Calu3 (cell line): ENCODE measurements around the gene HABP4. TPM values are rescaled to one million over a fixed set of nuclear protein-coding genes. Genes with fewer than 3 reads are reported as not detected.

Experiments used
- BruUV-seq: library from RNA; stranded (reverse); fragments of 400-500 nt; replicated peaks from 2 replicates; lab custom pipeline; 2021; lab: Mats Ljungman, UMichigan
- CTCF ChIA-PET: fragments of 300-600 bp; sonication (Branson Sonifier 250); formaldehyde crosslinking; loops from one replicate; lab custom pipeline; 2022; ENCODE audit warnings: antibody characterized with exemption; lab: Charles Lee
- DNase-seq: peaks from one replicate; pipeline ENCODE4 v3.0.0; 2022
- H3K27ac Mint-ChIP-seq: one replicate; pipeline ENCODE4 v1.8.0; 2022; ENCODE audit warnings: mixed read lengths; ENCODE audit not compliant: unreplicated experiment
- H3K27me3 Mint-ChIP-seq: one replicate; pipeline ENCODE4 v1.8.0; 2022; ENCODE audit warnings: mixed read lengths; ENCODE audit not compliant: unreplicated experiment
- H3K36me3 Mint-ChIP-seq: one replicate; pipeline ENCODE4 v1.8.0; 2022; ENCODE audit warnings: mild to moderate bottlenecking, moderate library complexity, mixed read lengths; ENCODE audit not compliant: insufficient read depth, unreplicated experiment
- H3K4me1 Mint-ChIP-seq: one replicate; pipeline ENCODE4 v1.8.0; 2022; ENCODE audit warnings: mild to moderate bottlenecking, low read depth, mixed read lengths; ENCODE audit not compliant: unreplicated experiment
- H3K4me3 Mint-ChIP-seq: one replicate; pipeline ENCODE4 v1.8.0; 2022; ENCODE audit warnings: mild to moderate bottlenecking, low read depth, moderate library complexity, mixed read lengths; ENCODE audit not compliant: unreplicated experiment
- H3K9me3 Mint-ChIP-seq: one replicate; pipeline ENCODE4 v1.8.0; 2022; ENCODE audit warnings: low read depth, mixed read lengths; ENCODE audit not compliant: unreplicated experiment
- CTCF ChIP-seq: fragments of 200-600 bp; IDR thresholded peaks from one replicate; pipeline ENCODE4 v1.8.0; 2022; ENCODE audit warnings: antibody characterized with exemption; ENCODE audit not compliant: unreplicated experiment
- intact Hi-C: fragments of 100-400 bp; cut with micrococcal nuclease; formaldehyde crosslinking; loops from one replicate; pipeline ENCODE4 v1.10.0; 2022; ENCODE audit not compliant: unreplicated experiment
- total RNA-seq: library from RNA; stranded (reverse); gene quantifications from 2 replicates; pipeline ENCODE4 v1.2.3, GENCODE V29; 2022

The HABP4 gene
- total RNA-seq, 1 experiment from 2014 or later, result 11.6 TPM

- Mint-ChIP-seq H3K4me3 (no peak overlapping the region), H3K27ac (no peak overlapping the region), H3K4me1 (no peaks in the 10 kb centered on the region), H3K27me3 (no peaks in the 10 kb centered on the region), H3K9me3 (no peaks in the 10 kb centered on the region), H3K36me3 (no peaks in the 10 kb centered on the region)
- CTCF ChIA-PET, result interaction anchor here (0.5 kb wide), 1 partner anchor 653 kb away, joined by 3 read pairs; no protein-coding TSS in a partner anchor
- intact Hi-C loops, result no loop called here
- no peak for TF ChIP-seq CTCF
- no peak for DNase-seq
- no TSS peak for BruUV-seq
Measured at GRCh38 chr9:96476591-96476990, 26.6 kb downstream of the HABP4 start.

- no peak for TF ChIP-seq CTCF
- H3K9me3 Mint-ChIP-seq, result no peaks in the 10 kb centered on the region
- CTCF ChIA-PET, result no interaction called here
- H3K27me3 Mint-ChIP-seq, result no peaks in the 10 kb centered on the region
- intact Hi-C loops, result no loop called here
- DNase-seq, result no peak
- H3K36me3 Mint-ChIP-seq, result no peaks in the 10 kb centered on the region
- no TSS peak for BruUV-seq
- no peaks in the 10 kb centered on the region for H3K4me1 Mint-ChIP-seq
- H3K27ac Mint-ChIP-seq, result no peak overlapping the region
- H3K4me3 Mint-ChIP-seq, result no peak overlapping the region
Measured at GRCh38 chr9:96478829-96479371, 28.9 kb downstream of the HABP4 start.

GRCh38 chr9:96480736-96481135 is 30.8 kb downstream of the HABP4 start:
- H3K27me3 Mint-ChIP-seq, result no peaks in the 10 kb centered on the region
- TF ChIP-seq CTCF, result no peak
- DNase-seq, result no peak
- no peaks in the 10 kb centered on the region for H3K9me3 Mint-ChIP-seq
- H3K4me3 Mint-ChIP-seq, result no peak overlapping the region
- no TSS peak for BruUV-seq
- intact Hi-C loops, result no loop called here
- CTCF ChIA-PET, result no interaction called here
- H3K27ac Mint-ChIP-seq, result no peak overlapping the region
- no peaks in the 10 kb centered on the region for H3K36me3 Mint-ChIP-seq
- no peaks in the 10 kb centered on the region for H3K4me1 Mint-ChIP-seq

GRCh38 chr9:96482476-96482875 is 32.5 kb downstream of the HABP4 start:
- CTCF ChIA-PET, result no interaction called here
- no peak for TF ChIP-seq CTCF
- H3K27me3 Mint-ChIP-seq, result no peaks in the 10 kb centered on the region
- intact Hi-C loops, result no loop called here
- no peaks in the 10 kb centered on the region for H3K9me3 Mint-ChIP-seq
- no peak overlapping the region for H3K4me3 Mint-ChIP-seq
- H3K27ac Mint-ChIP-seq, result no peak overlapping the region
- H3K4me1 Mint-ChIP-seq, result no peaks in the 10 kb centered on the region
- DNase-seq, result no peak
- BruUV-seq, result no TSS peak
- H3K36me3 Mint-ChIP-seq, result no peaks in the 10 kb centered on the region
